GM18519 (cell line): ENCODE results near the gene EIF5A2.
"Not testable (repeated sequence)": the region's sequence is repeated elsewhere in the genome, so short reads cannot be mapped to it uniquely, and the experiment has no call there.

Experiments used
- ATAC-seq: cut with Tn5 transposase; IDR thresholded peaks from one replicate; pipeline ENCODE4 v1.9.1; 2021; ENCODE audit warnings: mild to moderate bottlenecking, moderate library complexity; ENCODE audit not compliant: unreplicated experiment, low FRiP score

The EIF5A2 gene

DNA sequence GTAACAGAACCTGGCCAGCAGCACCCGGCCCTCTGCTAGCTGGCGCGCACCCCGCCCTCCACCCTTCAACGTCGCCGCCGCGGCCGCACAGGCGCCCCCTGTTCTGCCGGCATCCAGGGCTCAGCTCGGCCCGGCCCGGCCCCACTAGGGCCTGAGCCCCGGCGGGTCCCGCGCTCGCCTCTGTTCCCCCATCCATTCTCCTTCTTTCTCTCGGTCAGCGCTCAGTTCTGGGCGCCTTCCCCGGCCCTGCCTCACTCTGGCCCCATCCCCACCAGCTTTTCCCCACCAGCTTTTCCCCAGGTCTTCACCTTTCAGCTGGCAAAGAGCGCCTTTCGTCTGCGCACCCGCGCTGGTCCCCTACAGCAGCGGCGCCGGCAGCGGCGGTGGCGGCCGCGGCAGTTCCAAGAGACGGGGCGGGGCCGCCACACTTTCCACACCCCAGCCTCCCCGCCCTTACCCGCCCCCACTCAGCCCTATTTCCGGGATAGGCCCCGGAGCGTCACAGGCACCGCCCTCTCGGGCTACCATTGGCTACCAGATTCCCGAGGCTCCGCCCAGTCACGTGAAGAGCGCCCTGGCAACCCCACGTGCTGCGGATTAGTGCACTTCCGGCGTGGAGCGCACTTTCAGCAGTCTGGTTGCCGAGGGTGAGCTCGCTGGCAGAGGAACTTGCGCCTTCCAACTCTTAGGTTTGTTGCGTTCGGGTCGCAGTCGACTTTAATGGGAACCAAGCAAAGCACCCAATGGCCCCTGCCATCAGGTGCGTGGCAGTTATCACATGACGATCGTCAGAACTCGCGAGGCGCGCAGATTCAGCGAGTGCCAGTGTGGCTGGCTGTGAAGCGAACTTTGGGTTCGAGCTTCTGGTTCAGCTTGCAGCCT, at the start of gene EIF5A2:
Gene EIF5A2 (minus strand): TSS at position 403 of the 882 bp plus-strand sequence. CDS start 831 bp downstream, outside the sequence.
- ATAC-seq, result peak; percentile 90

GRCh38 chr3:170956647-170957046, 48.2 kb upstream of the EIF5A2 start:
- ATAC-seq, result no peak

GRCh38 chr3:170953736-170954135, 45.3 kb upstream of the EIF5A2 start:
- ATAC-seq, result no peak

- no peak for ATAC-seq
These were observed 44.8 kb upstream of the EIF5A2 start for GRCh38 chr3:170953229-170953628.

DNA sequence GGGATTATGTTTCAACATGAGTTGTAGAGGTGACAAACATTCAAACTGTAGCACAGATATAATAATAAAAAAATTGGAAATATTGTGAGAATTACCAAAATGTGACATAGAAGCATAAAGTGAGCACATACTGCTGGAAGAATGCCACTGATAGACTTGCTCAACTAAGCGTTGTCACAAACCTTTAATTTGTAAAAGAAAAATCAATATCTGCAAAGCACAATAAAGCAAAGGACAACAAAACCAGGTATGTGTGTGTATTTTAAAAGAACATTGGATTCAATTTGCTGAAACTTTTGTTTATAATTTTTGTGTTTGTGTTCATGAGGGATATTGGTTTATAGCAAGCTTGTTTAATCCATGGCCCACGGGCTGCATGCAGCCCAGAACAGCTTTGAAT, 40.8 kb upstream of the EIF5A2 start:
- ATAC-seq, result no peak

DNA sequence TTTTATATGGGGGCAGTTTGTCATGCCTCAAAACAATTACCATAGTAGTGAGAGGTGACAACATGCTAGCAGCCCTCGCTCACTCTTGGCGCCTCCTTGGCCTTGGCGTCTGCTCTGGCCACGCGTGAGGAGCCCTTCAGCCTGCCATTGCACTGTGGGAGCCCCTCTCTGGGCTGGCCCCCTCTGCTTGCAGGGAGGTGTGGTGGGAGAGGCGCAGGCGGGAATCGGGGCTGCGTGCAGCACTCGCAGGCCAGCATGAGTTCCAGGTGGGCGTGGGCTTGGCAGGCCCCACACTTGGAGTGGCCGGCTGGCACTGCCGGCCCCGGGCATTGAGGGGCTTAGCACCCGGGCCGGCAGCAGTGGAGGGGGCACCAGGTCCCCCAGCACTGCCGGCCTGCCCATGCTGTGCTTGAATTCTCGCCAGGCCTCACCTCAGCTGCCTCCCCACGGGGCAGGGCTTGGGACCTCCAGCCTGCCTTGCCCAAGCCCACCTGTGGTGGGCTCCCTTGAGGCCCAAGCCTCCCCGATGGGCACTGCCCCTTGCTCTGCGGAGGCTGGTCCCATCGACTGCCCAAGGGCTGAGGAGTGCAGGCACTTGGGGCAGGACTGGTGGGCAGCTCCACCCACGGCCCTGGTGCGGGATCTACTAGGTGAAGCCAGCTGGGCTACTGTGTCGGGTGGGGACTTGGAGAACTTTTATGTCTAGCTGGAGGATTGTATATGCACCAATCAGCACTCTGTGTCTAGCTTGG, 38.8 kb upstream of the EIF5A2 start:
- no peak for ATAC-seq

DNA sequence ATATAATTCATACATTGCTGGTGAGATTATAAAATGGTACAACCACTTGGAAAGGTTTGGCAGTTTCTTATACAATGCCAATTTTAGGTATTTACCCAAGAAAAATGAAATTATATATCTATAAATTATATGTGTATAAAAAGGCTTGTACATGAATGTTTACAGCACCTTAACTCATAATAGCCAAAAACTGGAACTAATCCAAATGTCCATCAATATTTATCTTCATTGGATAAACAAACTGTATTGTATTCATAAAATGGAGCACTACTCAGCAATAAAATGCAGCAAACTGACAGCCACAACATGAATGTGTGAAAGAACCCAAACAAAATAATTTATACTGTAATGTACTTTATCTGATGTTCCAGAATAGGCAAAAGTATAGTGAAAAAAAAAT, 33.6 kb upstream of the EIF5A2 start:
- no peak for ATAC-seq

GRCh38 chr3:170941551-170941950, 33.1 kb upstream of the EIF5A2 start:
- no peak for ATAC-seq

DNA sequence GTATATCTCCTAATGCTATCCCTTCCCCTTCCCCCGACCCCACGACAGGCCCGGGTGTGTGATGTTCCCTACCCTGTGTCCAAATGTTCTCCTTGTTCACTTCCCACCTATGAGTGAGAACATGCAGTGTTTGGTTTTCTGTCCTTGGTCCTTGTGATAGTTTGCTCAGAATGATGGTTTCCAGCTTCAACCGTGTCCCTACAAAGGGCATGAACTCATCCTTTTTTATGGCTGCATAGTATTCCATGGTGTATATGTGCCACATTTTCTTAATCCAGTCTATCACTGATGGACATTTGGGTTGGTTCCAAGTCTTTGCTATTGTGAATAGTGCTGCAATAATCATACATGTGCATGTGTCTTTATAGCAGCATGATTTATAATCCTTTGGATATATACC, 24.6 kb upstream of the EIF5A2 start:
- not testable (repeated sequence) for ATAC-seq

GRCh38 chr3:170923553-170923952, 15.1 kb upstream of the EIF5A2 start:
- ATAC-seq, result not testable (repeated sequence)

DNA sequence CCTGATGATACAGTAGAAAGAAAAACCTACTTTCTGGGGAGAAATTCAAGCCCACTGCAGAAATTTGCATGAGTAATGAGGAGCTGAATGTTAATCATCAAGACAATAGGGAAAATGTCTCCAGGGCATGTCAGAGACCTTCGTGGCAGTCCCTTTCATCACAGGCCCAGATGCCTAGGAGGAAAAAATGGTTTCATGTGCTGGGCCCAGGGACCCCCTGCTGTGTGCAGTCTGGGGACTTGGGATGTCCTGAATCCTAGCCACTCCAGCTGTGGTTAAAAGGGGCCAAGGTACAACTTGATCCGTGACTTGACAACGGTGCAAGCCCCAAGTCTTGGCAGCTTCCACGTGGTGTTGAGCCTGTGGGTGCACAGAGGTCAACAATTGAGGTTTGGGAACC, 10.3 kb upstream of the EIF5A2 start:
- no peak for ATAC-seq

DNA sequence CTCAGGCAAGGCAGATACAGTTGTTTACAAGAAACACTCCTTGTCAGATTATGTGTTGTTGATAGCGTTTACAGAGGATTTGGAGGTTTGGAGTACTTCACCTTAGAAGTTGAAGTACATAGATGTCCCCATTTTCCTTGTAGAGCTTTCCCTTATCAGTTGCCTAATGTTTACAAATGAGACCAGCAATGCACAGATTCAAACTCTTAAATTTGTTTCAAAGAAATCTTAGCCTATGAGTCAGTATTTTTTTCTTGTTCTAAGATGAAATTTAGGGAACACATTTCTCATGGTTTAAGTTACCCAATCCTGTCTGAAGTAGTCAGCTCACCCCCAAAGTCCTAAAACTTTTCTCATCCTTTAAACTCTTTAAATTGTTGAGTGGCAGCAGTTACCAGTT, 6.3 kb upstream of the EIF5A2 start:
- no peak for ATAC-seq

DNA sequence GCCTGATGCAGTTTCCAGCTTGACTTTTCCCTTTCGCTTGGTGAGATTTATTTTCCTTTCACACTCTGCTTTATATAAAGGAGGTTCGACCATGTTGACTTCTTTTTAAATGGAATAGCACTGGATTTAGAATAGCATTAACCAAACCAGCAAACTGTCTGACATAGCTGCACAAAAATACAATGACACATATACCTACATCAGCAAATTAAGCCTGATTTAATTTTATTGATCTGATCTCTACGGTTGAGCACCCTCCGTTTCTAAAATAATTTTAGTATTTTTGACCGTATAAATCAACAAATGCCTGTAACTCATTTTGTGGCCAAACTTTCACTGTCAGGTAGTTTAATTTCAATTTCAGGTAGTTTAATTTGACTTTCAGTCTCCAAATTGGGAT, 5.8 kb upstream of the EIF5A2 start:
- ATAC-seq, result no peak

DNA sequence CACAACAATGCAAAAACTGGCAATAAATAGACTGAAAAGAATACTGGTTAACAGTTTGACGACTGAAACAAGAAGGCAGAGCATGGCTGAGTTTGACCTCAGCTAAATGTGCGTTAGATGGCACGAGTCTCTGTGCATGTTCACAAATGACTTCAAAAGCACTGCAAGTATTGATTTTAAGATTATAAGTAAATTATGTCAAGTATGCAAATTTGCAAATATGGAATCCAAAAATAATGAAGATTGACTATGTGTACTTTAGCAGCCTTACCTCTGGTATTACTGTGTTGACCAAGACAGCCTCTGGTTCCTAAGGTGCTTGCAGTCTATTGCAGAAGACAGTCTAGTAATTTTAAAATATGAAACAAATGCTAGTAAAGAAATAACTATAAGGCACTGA, 2.6 kb upstream of the EIF5A2 start:
- ATAC-seq, result no peak

DNA sequence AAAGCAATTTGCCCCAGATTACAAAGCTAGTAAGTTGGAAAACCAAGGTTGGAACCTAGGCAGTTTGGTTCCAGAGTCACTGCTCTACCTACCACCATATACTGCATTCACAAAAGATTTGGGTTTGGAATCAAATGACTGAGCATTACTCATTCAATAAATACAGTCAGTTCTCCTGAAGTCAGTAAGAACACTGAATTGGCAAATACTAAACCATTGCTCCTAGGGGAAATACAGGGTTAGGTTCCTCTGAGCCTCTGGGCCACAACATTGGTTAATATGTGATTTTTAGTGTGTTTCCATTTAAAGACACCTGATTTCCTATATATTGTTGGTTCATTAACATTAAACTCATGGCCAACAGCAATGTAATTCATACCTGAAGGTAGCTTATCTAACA, 2.1 kb upstream of the EIF5A2 start:
- ATAC-seq, result no peak

GRCh38 chr3:170909129-170909903, 879 bp upstream of the EIF5A2 start:
- no peak for ATAC-seq

DNA sequence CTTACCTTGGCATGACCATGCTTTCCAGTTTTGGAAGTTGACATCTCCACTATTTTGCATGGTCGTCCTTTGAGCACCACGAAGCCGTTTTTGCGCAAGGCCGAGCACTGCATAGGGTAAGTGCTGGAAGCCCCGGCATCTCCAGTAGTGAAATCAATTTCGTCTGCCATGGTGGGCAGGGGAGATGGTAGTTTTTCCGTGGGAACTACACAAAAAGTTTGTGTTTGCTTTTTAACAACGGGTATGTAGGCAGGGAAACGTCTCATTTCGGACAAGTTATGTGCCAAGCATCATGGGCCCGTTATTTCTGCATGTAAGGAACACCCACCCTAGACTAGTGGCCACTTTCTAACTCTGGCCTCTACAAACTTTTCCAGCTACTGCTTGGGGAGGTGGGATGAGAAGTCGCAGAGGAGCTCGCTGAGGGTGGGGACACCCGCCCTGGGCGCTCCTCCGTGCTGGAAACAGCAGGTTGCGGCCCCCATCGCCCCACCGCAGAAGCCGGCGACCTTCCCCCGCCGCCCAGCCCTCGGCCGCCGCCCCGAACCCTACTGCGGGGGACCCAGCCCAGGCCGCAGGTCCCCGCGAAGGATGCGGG, 701 bp downstream of the EIF5A2 start:
- no peak for ATAC-seq

- ATAC-seq, result no peak
These were observed 2.6 kb downstream of the EIF5A2 start for GRCh38 chr3:170905862-170906261.

DNA sequence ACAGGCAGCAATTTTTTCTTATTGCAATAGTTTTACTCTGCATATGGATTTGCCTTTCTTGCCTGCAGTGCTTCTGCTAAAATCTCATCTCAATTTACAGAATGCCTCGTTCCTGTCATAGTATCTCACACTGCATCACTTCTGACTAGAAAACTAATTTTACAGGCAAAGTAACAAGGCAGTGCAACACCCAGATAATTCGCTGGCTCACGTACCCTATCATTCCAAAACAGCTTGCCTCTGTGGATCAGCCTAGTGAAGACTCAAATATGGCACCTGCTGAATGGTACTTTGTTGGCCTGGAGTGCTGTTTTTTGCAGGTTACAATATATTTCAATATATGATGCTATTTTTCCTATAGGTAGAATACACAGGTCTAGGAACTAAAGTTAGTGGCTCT, 5.3 kb downstream of the EIF5A2 start:
- no peak for ATAC-seq

DNA sequence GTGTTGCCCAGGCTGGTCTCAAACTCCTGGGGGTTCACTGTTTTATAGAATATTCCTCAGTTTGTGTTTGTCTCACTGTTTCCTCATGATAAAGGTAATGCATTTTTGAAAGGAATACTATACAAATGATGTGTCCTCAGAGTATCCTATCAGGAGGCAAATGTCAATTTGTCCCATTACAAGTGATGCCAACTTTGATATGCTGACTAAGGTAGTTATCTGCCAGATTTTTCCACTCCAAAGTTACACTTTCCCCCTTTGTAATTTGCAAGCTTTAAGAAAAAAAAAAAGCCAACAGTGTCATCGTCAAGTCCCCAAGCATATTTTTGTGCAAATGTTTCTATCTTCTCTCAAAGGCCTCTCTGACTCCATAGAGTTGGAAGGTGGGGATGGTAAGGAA, 9.0 kb downstream of the EIF5A2 start:
- no peak for ATAC-seq

DNA sequence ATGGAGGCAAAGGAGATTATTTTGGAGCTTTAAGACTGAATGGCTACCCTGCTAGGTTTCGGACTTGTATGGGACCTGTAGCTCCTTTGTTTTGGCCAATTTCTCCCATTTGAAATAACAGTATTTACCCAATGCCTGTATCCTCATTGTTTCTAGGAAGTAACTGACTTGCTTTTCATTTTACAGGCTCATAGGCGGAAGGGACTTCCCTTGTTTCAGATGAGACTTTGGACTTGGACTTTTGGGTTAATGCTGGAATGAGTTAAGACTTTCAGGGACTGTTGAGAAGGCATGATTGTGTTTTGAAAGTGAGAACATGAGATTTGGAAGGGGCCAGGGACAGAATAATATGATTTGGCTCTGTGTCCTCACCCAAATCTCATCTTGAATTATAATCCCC, 10.5 kb downstream of the EIF5A2 start:
- no peak for ATAC-seq
